Stimulated activated CD8-positive, alpha-beta memory T cell treated with anti-CD3 and anti-CD28 coated beads, Interleukin-7, amount 100 ng/mL, for 4 hours (primary cell): Measurements from ENCODE around the gene TXNRD2.

Source experiments
- DNase-seq, 2 donors: peaks; one replicate each; pipeline ENCODE4 v3.0.0-alpha.2; 2020; ENCODE audit warnings: low read depth in 2 of 2

Gene TXNRD2

GRCh38 chr22:19966908-19967750, 25.5 kb upstream of the TXNRD2 start:
- DNase-seq = no peak

- DNase-seq = no peak
Observed at GRCh38 chr22:19965771-19966709, 24.4 kb upstream of the TXNRD2 start.

GRCh38 chr22:19964701-19965386, 23.2 kb upstream of the TXNRD2 start:
- DNase-seq = no peak

GRCh38 chr22:19963863-19964642, 22.4 kb upstream of the TXNRD2 start:
- no peak for DNase-seq

GRCh38 chr22:19962909-19963806, 21.5 kb upstream of the TXNRD2 start:
- DNase-seq = no peak

GRCh38 chr22:19962246-19962908, 20.8 kb upstream of the TXNRD2 start:
- DNase-seq = peak in 1 of 2 donors; percentile 53

- DNase-seq = no peak
Observed at GRCh38 chr22:19961868-19962245, 20.2 kb upstream of the TXNRD2 start.

- DNase-seq = no peak
Observed at GRCh38 chr22:19961201-19961580, 19.6 kb upstream of the TXNRD2 start.

GRCh38 chr22:19960491-19961200, 19.0 kb upstream of the TXNRD2 start:
- no peak for DNase-seq

GRCh38 chr22:19959587-19960490, 18.2 kb upstream of the TXNRD2 start:
- DNase-seq = no peak

- no peak for DNase-seq
Observed at GRCh38 chr22:19959043-19959586, 17.5 kb upstream of the TXNRD2 start.

- DNase-seq = no peak
Observed at GRCh38 chr22:19958083-19959042, 16.7 kb upstream of the TXNRD2 start.

GRCh38 chr22:19957445-19957844, 15.8 kb upstream of the TXNRD2 start:
- no peak for DNase-seq

GRCh38 chr22:19955241-19956128, 13.9 kb upstream of the TXNRD2 start:
- no peak for DNase-seq

- no peak for DNase-seq
Observed at GRCh38 chr22:19951346-19951745, 9.7 kb upstream of the TXNRD2 start.
